Measurements from ENCODE around the gene CASP8AP2. TPM values are rescaled to one million over a fixed set of nuclear protein-coding genes. Genes with fewer than 3 reads are reported as not detected.
"Not testable (repeated sequence)": the region's sequence is repeated elsewhere in the genome, so short reads cannot be mapped to it uniquely, and the experiment has no call there.

CASP8AP2 gene
- total RNA-seq, 4 donors from 2014 or later: 8.8 to 17.9 (median 13.7) TPM

DNA sequence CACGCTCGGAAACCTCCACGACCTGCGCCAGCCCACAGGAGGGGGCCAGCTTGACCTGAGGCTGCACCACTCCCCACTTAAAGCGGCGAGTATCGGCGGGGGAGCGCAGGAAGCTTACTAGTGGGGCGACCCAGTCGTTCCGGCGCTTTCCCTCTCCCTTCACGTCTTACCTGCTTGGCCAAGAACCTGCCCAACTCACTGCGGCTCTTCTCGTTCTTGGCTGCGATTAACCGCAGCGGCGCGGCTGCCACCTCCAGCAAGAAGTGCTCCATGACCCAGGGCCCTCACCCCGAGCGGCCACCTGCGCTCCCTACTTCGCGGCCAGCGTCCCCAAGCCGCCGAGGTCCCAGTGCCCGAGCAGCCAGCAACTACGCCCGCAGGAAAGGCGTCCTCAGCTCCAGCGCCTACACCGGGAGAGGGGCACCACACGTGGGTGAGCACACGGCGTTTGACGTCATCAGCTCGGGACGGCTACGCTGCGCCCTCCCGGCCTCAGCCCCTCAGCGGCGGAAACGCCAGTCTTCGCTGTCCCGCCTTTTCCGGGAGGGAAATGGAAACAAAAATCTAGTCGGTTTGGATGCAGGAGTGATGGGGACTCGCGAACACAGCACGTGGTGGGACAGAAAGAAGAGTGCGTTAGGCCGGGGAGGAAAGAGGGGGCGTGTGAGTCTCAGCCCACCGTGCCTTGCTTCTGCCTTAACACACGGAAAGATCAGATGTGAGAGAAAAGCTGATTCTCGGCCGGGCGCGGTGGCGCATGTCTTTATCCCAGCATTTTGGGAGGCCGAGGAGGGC, 10.1 kb upstream of the CASP8AP2 start, which contains the start of gene MDN1:
MDN1 (minus strand) TSS at position 459 of the 795 bp plus-strand sequence; CDS start at position 272, 187 bp downstream.
- H3K36me3 ChIP-seq: no peaks in the 10 kb centered on the region
- DNase-seq (ENCODE audit: low spot score in 2 of 2): peak; percentile 93 to 94
- no peak for TF ChIP-seq CTCF (IDR thresholded peaks at IDR 0.05)
- peak in 1 of 2 donors; percentile 15 for TF ChIP-seq POLR2A (IDR thresholded peaks at IDR 0.05)
- TF ChIP-seq POLR2AphosphoS5 (IDR thresholded peaks at IDR 0.05): peak in 2 of 3 donors; percentile 58 to 70
- TF ChIP-seq EP300 (IDR thresholded peaks at IDR 0.05): no peak
- H3K27ac ChIP-seq: peak within 1 kb of the TSS; percentile 93
- peak within 1 kb of the TSS; percentile 88 for H3K4me3 ChIP-seq
- under 1% methylated on average over 38 of the region's 65 CpGs for WGBS
- no peaks in the 10 kb centered on the region for H3K9me3 ChIP-seq
- H3K27me3 ChIP-seq: no peaks in the 10 kb centered on the region
- H3K4me1 ChIP-seq: peaks cover 26% of the 10 kb centered on the region

- Histone ChIP-seq H3K27me3 (no peaks in the 10 kb centered on the region), H3K9me3 (no peaks in the 10 kb centered on the region), H3K36me3 (no peaks in the 10 kb centered on the region), H3K27ac (no peak overlapping the region), H3K4me1 (peaks cover 18% of the 10 kb centered on the region), H3K4me3 (no peak overlapping the region)
- no peak for TF ChIP-seq CTCF (IDR thresholded peaks at IDR 0.05)
- TF ChIP-seq POLR2A (IDR thresholded peaks at IDR 0.05): no peak
- 84% methylated on average over 6 of the region's 6 CpGs for WGBS
- no peak for DNase-seq (ENCODE audit: low spot score in 2 of 2)
Measured at GRCh38 chr6:89826029-89826528, 3.6 kb upstream of the CASP8AP2 start.

DNA sequence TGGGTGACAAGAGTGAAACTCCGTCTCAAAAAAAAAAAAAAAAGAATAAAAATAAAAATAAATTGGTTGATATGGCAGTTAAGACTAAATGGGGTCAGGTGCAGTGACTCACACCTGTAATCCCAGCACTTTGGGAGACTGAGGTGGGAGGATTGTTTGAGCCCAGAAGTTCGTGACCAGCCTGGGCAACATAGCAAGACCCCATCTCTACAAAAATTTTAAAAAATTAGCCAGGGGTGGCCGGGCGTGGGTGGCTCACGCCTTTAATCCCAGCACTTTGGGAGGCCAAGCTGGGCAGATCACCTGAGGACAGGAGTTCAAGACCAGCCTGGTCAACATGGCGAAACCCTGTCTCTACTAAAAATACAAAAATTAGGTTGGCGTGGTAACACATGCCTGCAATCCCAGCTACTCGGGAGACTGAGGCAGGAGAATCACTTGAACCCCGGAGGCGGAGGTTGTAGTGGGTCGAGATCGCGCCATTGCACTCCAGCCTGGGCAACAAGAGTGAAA, 1.1 kb upstream of the CASP8AP2 start:
- H3K4me1 ChIP-seq: peaks cover 19% of the 10 kb centered on the region
- H3K4me3 ChIP-seq: peak overlapping the region; percentile 99
- DNase-seq (ENCODE audit: low spot score in 2 of 2); H3K9me3 ChIP-seq; H3K27me3 ChIP-seq: not testable (repeated sequence)
- peaks cover 11% of the 10 kb centered on the region for H3K36me3 ChIP-seq
- WGBS: 62% methylated on average over 13 of the region's 13 CpGs
- peak overlapping the region; percentile 88 for H3K27ac ChIP-seq

DNA sequence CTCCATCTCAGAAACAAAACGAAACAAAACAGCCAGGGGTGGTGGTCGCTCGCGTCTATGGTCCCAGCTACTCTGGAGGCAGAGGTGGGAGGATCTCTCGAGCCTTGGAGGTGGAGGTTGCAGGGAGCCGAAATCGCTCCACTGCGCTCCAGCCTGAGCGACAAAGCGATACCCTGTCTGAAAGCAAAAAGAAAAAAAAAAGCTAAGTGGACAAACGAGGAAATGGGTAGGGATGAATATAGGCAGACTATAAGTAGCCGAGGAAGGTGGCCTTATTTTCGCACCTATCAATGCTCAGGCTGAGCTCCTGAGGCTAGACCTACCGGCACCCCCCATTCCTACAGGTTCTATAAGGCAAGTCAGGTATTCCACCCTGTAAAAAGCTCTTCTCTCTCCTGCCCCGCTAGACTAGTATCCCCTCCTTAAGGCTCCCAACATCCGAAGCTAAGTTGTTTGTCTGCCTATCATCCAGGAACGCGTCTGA, 650 bp upstream of the CASP8AP2 start:
- TF ChIP-seq POLR2A (IDR thresholded peaks at IDR 0.05) (no peak), EP300 (IDR thresholded peaks at IDR 0.05) (no peak), CTCF (IDR thresholded peaks at IDR 0.05) (no peak), POLR2AphosphoS5 (IDR thresholded peaks at IDR 0.05) (no peak)
- peak overlapping the region; percentile 99 for H3K4me3 ChIP-seq
- 3% methylated on average over 18 of the region's 18 CpGs for WGBS

DNA sequence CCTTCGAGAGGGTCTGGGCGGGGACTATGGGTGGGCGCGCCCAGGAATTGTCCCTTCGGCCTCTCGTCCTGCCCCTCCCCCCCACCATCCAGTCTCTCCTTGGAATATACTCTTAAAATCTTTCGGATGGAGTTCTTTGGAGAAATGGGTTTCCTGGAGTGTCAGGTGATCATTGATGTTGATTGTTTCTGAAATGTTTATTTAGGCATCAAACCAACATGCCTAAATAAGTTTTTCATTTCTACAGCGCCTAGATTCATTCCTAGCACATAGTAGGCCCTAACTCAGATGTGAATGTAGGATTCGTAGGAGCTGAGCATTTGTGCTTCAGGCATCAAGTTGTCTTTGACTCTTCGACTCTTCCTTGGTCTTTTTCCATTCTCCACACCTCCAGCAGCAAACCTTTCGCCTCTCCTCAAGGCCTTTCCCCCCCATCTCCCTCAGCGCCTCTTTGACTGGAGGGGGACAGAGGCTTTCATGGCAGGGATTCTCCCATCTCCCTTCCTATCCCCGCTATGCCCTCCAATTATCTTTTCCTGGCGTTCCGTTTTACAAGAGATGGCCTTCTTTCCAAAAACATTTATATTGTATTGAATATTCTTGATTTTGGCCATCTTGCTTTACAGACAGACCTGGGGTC, 610 bp downstream of the CASP8AP2 start:
- Histone ChIP-seq H3K36me3 (peaks cover 11% of the 10 kb centered on the region), H3K9me3 (no peaks in the 10 kb centered on the region), H3K27ac (peak overlapping the region; percentile 81), H3K27me3 (no peaks in the 10 kb centered on the region), H3K4me1 (peaks cover 19% of the 10 kb centered on the region), H3K4me3 (peak overlapping the region; percentile 99)
- no peak for DNase-seq (ENCODE audit: low spot score in 2 of 2)
- WGBS: 7% methylated on average over 15 of the region's 15 CpGs
- TF ChIP-seq EP300 (IDR thresholded peaks at IDR 0.05) (no peak), POLR2A (IDR thresholded peaks at IDR 0.05) (no peak), POLR2AphosphoS5 (IDR thresholded peaks at IDR 0.05) (no peak), CTCF (IDR thresholded peaks at IDR 0.05) (no peak)

More for the DNA sequence above, 650 bp upstream of the CASP8AP2 start:
- H3K4me1 ChIP-seq: peaks cover 19% of the 10 kb centered on the region
- peak overlapping the region; percentile 88 for H3K27ac ChIP-seq
- no peak for DNase-seq (ENCODE audit: low spot score in 2 of 2)
- peaks cover 11% of the 10 kb centered on the region for H3K36me3 ChIP-seq
- H3K9me3 ChIP-seq: no peaks in the 10 kb centered on the region
- no peaks in the 10 kb centered on the region for H3K27me3 ChIP-seq
